ENCODE results near the gene SCML1. TPM values are rescaled to one million over a fixed set of nuclear protein-coding genes. Genes with fewer than 3 reads are reported as not detected.
A peak's percentile ranks its signal among the peaks of the same experiment; 100 is the strongest.

SCML1 gene
- polyA plus RNA-seq (2013, experiment 1 of 2) = 14.6 TPM
- 12.8 TPM for polyA plus RNA-seq (2013, experiment 2 of 2)

GRCh38 chrX:17736856-17737709 lies at the start of gene SCML1:
TSS of gene SCML1 (plus strand) at chrX:17737493. CDS start at chrX:17744187, 6,694 bp downstream.
- H3K36me3 ChIP-seq (ENCODE audit: control insufficient read depth, insufficient read depth, low read length) = no peaks in the 10 kb centered on the region
- WGBS, 2 experiments (ENCODE audit: insufficient coverage in 2 of 2) = 0 to 1% methylated on average over 15 to 24 of the region's 67 CpGs
- H3K27ac ChIP-seq (ENCODE audit: low read depth, low read length, severe bottlenecking) = peak within 1 kb of the TSS; percentile 77
- H3K9me3 ChIP-seq (ENCODE audit: control insufficient read depth, low read length) = no peaks in the 10 kb centered on the region
- H3K4me1 ChIP-seq (ENCODE audit: control insufficient read depth, insufficient read depth, low read length, poor library complexity, severe bottlenecking) = no peaks in the 10 kb centered on the region
- H3K4me3 ChIP-seq (ENCODE audit: extremely low read depth, insufficient read depth, low read length, poor library complexity, severe bottlenecking) = peak within 1 kb of the TSS; percentile 52

- Histone ChIP-seq H3K9me3 (ENCODE audit: control insufficient read depth, low read length) (no peaks in the 10 kb centered on the region), H3K27ac (ENCODE audit: low read depth, low read length, severe bottlenecking) (no peak overlapping the region)
- WGBS, 2 experiments (ENCODE audit: insufficient coverage in 2 of 2) = 80% methylated on average over 1 of the region's 14 CpGs; no CpG with 5 or more reads in 1 of the 2 experiments
Measured at GRCh38 chrX:17687648-17688047, 49.6 kb upstream of the SCML1 start.

GRCh38 chrX:17689971-17690409 lies 47.3 kb upstream of the SCML1 start:
- Histone ChIP-seq H3K4me1 (ENCODE audit: control insufficient read depth, insufficient read depth, low read length, poor library complexity, severe bottlenecking) (no peaks in the 10 kb centered on the region), H3K27ac (ENCODE audit: low read depth, low read length, severe bottlenecking) (no peak overlapping the region), H3K36me3 (ENCODE audit: control insufficient read depth, insufficient read depth, low read length) (no peaks in the 10 kb centered on the region), H3K4me3 (ENCODE audit: extremely low read depth, insufficient read depth, low read length, poor library complexity, severe bottlenecking) (no peak overlapping the region), H3K9me3 (ENCODE audit: control insufficient read depth, low read length) (no peaks in the 10 kb centered on the region)
- no CpG with 5 or more reads among the region's 4 CpGs for WGBS, 2 experiments (ENCODE audit: insufficient coverage in 2 of 2)

More at GRCh38 chrX:17687648-17688047, 49.6 kb upstream of the SCML1 start:
- Histone ChIP-seq H3K4me3 (ENCODE audit: extremely low read depth, insufficient read depth, low read length, poor library complexity, severe bottlenecking) (no peak overlapping the region), H3K36me3 (ENCODE audit: control insufficient read depth, insufficient read depth, low read length) (no peaks in the 10 kb centered on the region), H3K4me1 (ENCODE audit: control insufficient read depth, insufficient read depth, low read length, poor library complexity, severe bottlenecking) (no peaks in the 10 kb centered on the region)

GRCh38 chrX:17692709-17693346 lies 44.5 kb upstream of the SCML1 start:
- no peak overlapping the region for H3K27ac ChIP-seq (ENCODE audit: low read depth, low read length, severe bottlenecking)
- WGBS, 2 experiments (ENCODE audit: insufficient coverage in 2 of 2) = 56% methylated on average over 2 of the region's 5 CpGs; no CpG with 5 or more reads in 1 of the 2 experiments
- no peaks in the 10 kb centered on the region for H3K36me3 ChIP-seq (ENCODE audit: control insufficient read depth, insufficient read depth, low read length)

GRCh38 chrX:17697191-17697590 lies 40.1 kb upstream of the SCML1 start:
- H3K36me3 ChIP-seq (ENCODE audit: control insufficient read depth, insufficient read depth, low read length) = no peaks in the 10 kb centered on the region
- no peaks in the 10 kb centered on the region for H3K4me1 ChIP-seq (ENCODE audit: control insufficient read depth, insufficient read depth, low read length, poor library complexity, severe bottlenecking)
- no peak overlapping the region for H3K27ac ChIP-seq (ENCODE audit: low read depth, low read length, severe bottlenecking)
- no CpG with 5 or more reads among the region's 1 CpG for WGBS, 2 experiments (ENCODE audit: insufficient coverage in 2 of 2)
- no peaks in the 10 kb centered on the region for H3K9me3 ChIP-seq (ENCODE audit: control insufficient read depth, low read length)
- H3K4me3 ChIP-seq (ENCODE audit: extremely low read depth, insufficient read depth, low read length, poor library complexity, severe bottlenecking) = no peak overlapping the region

More at GRCh38 chrX:17692709-17693346, 44.5 kb upstream of the SCML1 start:
- Histone ChIP-seq H3K4me1 (ENCODE audit: control insufficient read depth, insufficient read depth, low read length, poor library complexity, severe bottlenecking) (no peaks in the 10 kb centered on the region), H3K9me3 (ENCODE audit: control insufficient read depth, low read length) (no peaks in the 10 kb centered on the region), H3K4me3 (ENCODE audit: extremely low read depth, insufficient read depth, low read length, poor library complexity, severe bottlenecking) (no peak overlapping the region)

- WGBS, 2 experiments (ENCODE audit: insufficient coverage in 2 of 2) = no CpG with 5 or more reads among the region's 1 CpG
- H3K4me1 ChIP-seq (ENCODE audit: control insufficient read depth, insufficient read depth, low read length, poor library complexity, severe bottlenecking) = no peaks in the 10 kb centered on the region
- no peaks in the 10 kb centered on the region for H3K9me3 ChIP-seq (ENCODE audit: control insufficient read depth, low read length)
- no peak overlapping the region for H3K4me3 ChIP-seq (ENCODE audit: extremely low read depth, insufficient read depth, low read length, poor library complexity, severe bottlenecking)
- no peaks in the 10 kb centered on the region for H3K36me3 ChIP-seq (ENCODE audit: control insufficient read depth, insufficient read depth, low read length)
- no peak overlapping the region for H3K27ac ChIP-seq (ENCODE audit: low read depth, low read length, severe bottlenecking)
Measured at GRCh38 chrX:17700976-17701375, 36.3 kb upstream of the SCML1 start.

GRCh38 chrX:17703201-17703600 lies 34.1 kb upstream of the SCML1 start:
- Histone ChIP-seq H3K36me3 (ENCODE audit: control insufficient read depth, insufficient read depth, low read length) (no peaks in the 10 kb centered on the region), H3K9me3 (ENCODE audit: control insufficient read depth, low read length) (no peaks in the 10 kb centered on the region), H3K4me1 (ENCODE audit: control insufficient read depth, insufficient read depth, low read length, poor library complexity, severe bottlenecking) (peaks cover 12% of the 10 kb centered on the region), H3K27ac (ENCODE audit: low read depth, low read length, severe bottlenecking) (no peak overlapping the region), H3K4me3 (ENCODE audit: extremely low read depth, insufficient read depth, low read length, poor library complexity, severe bottlenecking) (no peak overlapping the region)
- WGBS, 2 experiments (ENCODE audit: insufficient coverage in 2 of 2) = 60 to 80% methylated on average over 1 of the region's 2 CpGs

GRCh38 chrX:17705211-17705610 lies 32.1 kb upstream of the SCML1 start:
- Histone ChIP-seq H3K27ac (ENCODE audit: low read depth, low read length, severe bottlenecking) (no peak overlapping the region), H3K36me3 (ENCODE audit: control insufficient read depth, insufficient read depth, low read length) (no peaks in the 10 kb centered on the region), H3K4me3 (ENCODE audit: extremely low read depth, insufficient read depth, low read length, poor library complexity, severe bottlenecking) (no peak overlapping the region), H3K9me3 (ENCODE audit: control insufficient read depth, low read length) (no peaks in the 10 kb centered on the region), H3K4me1 (ENCODE audit: control insufficient read depth, insufficient read depth, low read length, poor library complexity, severe bottlenecking) (peaks cover 12% of the 10 kb centered on the region)
- 100% methylated on average over 1 of the region's 2 CpGs; no CpG with 5 or more reads in 1 of the 2 experiments for WGBS, 2 experiments (ENCODE audit: insufficient coverage in 2 of 2)

GRCh38 chrX:17706676-17707075 lies 30.6 kb upstream of the SCML1 start:
- WGBS, 2 experiments (ENCODE audit: insufficient coverage in 2 of 2) = 93 to 100% methylated on average over 1 to 2 of the region's 4 CpGs
- H3K36me3 ChIP-seq (ENCODE audit: control insufficient read depth, insufficient read depth, low read length) = no peaks in the 10 kb centered on the region
- H3K27ac ChIP-seq (ENCODE audit: low read depth, low read length, severe bottlenecking) = peak overlapping the region; percentile 53
- H3K9me3 ChIP-seq (ENCODE audit: control insufficient read depth, low read length) = no peaks in the 10 kb centered on the region
- H3K4me3 ChIP-seq (ENCODE audit: extremely low read depth, insufficient read depth, low read length, poor library complexity, severe bottlenecking) = no peak overlapping the region
- H3K4me1 ChIP-seq (ENCODE audit: control insufficient read depth, insufficient read depth, low read length, poor library complexity, severe bottlenecking) = peaks cover 12% of the 10 kb centered on the region

GRCh38 chrX:17707731-17708130 lies 29.6 kb upstream of the SCML1 start:
- H3K9me3 ChIP-seq (ENCODE audit: control insufficient read depth, low read length) = no peaks in the 10 kb centered on the region
- no peaks in the 10 kb centered on the region for H3K36me3 ChIP-seq (ENCODE audit: control insufficient read depth, insufficient read depth, low read length)
- no CpG with 5 or more reads among the region's 3 CpGs for WGBS, 2 experiments (ENCODE audit: insufficient coverage in 2 of 2)
- H3K4me3 ChIP-seq (ENCODE audit: extremely low read depth, insufficient read depth, low read length, poor library complexity, severe bottlenecking) = no peak overlapping the region
- peaks cover 12% of the 10 kb centered on the region for H3K4me1 ChIP-seq (ENCODE audit: control insufficient read depth, insufficient read depth, low read length, poor library complexity, severe bottlenecking)
- H3K27ac ChIP-seq (ENCODE audit: low read depth, low read length, severe bottlenecking) = no peak overlapping the region
